ENCODE measurements around the gene IGF2BP2.

- TF ChIP-seq POLR2A (IDR thresholded peaks at IDR 0.05; ENCODE audit: low read length) (no peak), MAZ (IDR thresholded peaks at IDR 0.05; ENCODE audit: borderline replicate concordance, low read depth, low read length) (no peak), REST (IDR thresholded peaks at IDR 0.05) (no peak), CTCF (IDR thresholded peaks at IDR 0.05) (no peak), FOXS1 (CRISPR knock-in tag; IDR thresholded peaks at IDR 0.05) (no peak), RFX5 (IDR thresholded peaks at IDR 0.05) (no peak), CEBPB (IDR thresholded peaks at IDR 0.05) (no peak), USF2 (IDR thresholded peaks at IDR 0.05) (no peak), ELK1 (IDR thresholded peaks at IDR 0.05; ENCODE audit: low read depth, low read length) (no peak), HMGXB4 (CRISPR knock-in tag; IDR thresholded peaks at IDR 0.05; ENCODE audit: borderline replicate concordance) (no peak)
These were observed 200.7 kb downstream of the IGF2BP2 start for GRCh38 chr3:185623939-185624665.

Measured in A549 (cell line).